ENCODE results near the gene MTX1.
A peak's percentile ranks its signal among the peaks of the same experiment; 100 is the strongest.
"Not testable (repeated sequence)": the region's sequence is repeated elsewhere in the genome, so short reads cannot be mapped to it uniquely, and the experiment has no call there.

MTX1 gene

DNA sequence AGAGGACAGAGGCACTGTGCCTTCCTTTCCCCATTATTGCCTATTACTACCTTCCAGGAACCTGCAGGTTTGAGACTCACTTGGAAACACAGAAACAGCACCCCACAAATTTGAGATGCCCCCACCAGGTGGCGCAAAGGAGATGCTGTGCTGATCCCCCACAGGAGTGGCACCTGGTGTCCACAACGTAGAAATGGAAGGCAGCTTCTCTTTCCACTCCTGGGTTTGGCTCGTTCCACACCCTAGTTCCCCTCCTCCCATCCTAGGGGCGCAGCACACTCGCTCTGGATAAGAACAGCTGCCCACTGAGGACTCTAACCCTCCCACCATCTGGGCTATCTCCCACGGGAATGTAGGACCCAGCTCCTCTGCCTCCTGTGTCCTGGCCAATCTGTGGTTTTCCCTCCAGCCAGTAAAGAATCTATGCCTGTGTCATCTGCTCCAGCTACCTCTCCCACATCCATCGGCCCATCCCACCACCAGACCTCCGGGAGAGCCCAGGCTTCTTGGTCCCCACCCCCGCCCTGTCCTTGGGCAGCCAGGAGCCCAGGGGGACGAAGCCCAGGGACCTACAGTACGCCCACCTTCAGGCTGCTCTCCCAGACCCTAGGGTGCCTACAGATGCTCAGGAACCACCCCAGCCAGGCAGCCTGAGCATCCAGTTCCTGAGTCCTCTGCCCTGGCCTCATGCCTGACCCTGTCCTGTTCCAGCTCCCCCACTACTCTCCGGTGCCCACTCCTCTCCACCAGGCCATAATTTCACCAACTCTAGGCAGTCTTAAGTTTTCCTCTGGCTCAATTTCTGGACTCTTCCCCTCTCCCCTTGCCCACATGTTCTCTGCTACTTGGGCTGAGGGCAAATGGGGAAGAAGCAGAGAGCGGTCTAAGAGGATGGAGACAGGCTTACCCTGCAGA lies 1.3 kb upstream of the MTX1 start:
- peaks cover 0 to 12% (median 8%) of the 10 kb centered on the region in 3 donors for H3K36me3 ChIP-seq
- peak overlapping the region; percentile 64 to 72 for H3K4me3 ChIP-seq
- TF ChIP-seq, protein P1, sequence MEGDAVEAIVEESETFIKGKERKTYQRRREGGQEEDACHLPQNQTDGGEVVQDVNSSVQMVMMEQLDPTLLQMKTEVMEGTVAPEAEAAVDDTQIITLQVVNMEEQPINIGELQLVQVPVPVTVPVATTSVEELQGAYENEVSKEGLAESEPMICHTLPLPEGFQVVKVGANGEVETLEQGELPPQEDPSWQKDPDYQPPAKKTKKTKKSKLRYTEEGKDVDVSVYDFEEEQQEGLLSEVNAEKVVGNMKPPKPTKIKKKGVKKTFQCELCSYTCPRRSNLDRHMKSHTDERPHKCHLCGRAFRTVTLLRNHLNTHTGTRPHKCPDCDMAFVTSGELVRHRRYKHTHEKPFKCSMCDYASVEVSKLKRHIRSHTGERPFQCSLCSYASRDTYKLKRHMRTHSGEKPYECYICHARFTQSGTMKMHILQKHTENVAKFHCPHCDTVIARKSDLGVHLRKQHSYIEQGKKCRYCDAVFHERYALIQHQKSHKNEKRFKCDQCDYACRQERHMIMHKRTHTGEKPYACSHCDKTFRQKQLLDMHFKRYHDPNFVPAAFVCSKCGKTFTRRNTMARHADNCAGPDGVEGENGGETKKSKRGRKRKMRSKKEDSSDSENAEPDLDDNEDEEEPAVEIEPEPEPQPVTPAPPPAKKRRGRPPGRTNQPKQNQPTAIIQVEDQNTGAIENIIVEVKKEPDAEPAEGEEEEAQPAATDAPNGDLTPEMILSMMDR (IDR thresholded peaks at IDR 0.05): peak; percentile 82 to 90
- DNase-seq: peak; percentile 89 to 90
- H3K4me1 ChIP-seq: peaks cover 0 to 52% (median 36%) of the 10 kb centered on the region in 4 donors
- no peaks in the 10 kb centered on the region for H3K27me3 ChIP-seq
- H3K27ac ChIP-seq: peak overlapping the region; percentile 98 to 99
- H3K9me3 ChIP-seq: no peaks in the 10 kb centered on the region
- intact Hi-C loops (cut with DNase I; ENCODE audit: low total_unique reads): loop anchor here (5.0 kb wide), 1 partner anchor 35 kb away; a partner anchor contains a TSS

DNA sequence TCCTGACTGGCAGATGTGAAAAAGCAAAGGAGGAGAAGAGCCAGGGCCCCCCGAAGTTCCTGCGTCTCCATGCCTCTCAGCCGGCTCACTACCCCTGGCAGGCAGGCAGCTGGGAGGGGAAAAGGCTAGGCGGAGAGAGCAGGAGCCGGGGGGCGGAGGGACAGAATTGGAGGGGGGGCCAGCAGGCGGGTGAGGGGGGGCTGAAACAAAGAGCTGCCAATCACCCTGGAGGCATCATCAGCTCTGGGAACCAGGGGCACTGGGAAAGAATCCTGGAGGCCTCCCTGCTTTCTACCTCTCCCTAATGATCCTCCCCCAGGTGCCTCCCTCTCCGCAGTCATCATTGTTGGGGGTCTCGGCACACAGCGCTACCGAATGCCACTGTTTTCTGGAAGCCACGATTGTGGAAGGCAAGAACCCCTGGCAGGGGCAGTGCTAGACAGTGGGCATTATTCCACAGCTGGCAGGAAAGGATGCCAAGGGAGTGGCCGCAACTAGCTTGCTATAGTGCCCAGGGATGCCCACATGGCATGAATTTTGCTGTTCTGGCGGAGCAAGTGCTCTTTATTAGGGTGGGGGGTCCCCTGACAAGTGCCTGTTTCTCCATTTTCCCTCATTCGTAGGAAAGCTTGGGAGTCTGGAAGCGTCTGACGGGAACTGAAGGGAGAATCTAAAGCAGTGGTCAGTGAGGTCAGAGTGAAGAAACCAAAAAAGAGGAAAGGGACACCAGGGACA lies 522 bp upstream of the MTX1 start, which contains the start of gene THBS3:
Gene THBS3 (minus strand): TSS at position 92 of the 735 bp plus-strand sequence. CDS start 21 bp downstream, at position 71.
- intact Hi-C loops (cut with DNase I; ENCODE audit: low total_unique reads): loop anchor here (5.0 kb wide), 1 partner anchor 34 kb away; a partner anchor contains a TSS
- H3K4me1 ChIP-seq: peaks cover 0 to 52% (median 36%) of the 10 kb centered on the region in 4 donors
- no peaks in the 10 kb centered on the region for H3K27me3 ChIP-seq
- peaks cover 0 to 12% (median 4%) of the 10 kb centered on the region in 3 donors for H3K36me3 ChIP-seq
- peak within 1 kb of the TSS; percentile 64 to 72 for H3K4me3 ChIP-seq
- no peaks in the 10 kb centered on the region for H3K9me3 ChIP-seq
- peak within 1 kb of the TSS; percentile 98 to 99 for H3K27ac ChIP-seq
- DNase-seq: peak; percentile 69 to 86
- TF ChIP-seq, protein P1 (IDR thresholded peaks at IDR 0.05): no peak

DNA sequence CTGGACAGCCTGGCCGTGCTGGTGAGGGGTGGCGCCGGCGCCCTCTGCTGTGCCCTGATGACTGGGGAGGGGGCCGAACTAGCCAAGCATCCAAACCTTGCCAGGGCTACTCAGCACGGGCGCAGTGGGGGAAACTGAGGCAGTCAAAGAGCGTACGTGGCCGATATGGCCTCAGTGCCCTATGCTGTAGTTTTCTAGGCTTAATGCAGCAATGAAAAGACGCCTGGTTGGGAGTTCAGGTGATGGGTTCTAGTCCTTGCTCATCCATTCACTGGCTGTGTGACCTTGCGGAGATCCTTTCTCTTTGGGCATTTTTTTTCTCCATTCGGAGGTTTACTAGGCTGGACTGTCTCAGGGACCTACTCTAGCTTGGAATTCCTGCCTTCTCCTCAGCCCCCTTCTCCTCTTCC lies 822 bp downstream of the MTX1 start:
- intact Hi-C loops (cut with DNase I; ENCODE audit: low total_unique reads): loop anchor here (5.0 kb wide), 1 partner anchor 33 kb away; a partner anchor contains a TSS
- peaks cover 0 to 12% (median 0%) of the 10 kb centered on the region in 3 donors for H3K36me3 ChIP-seq
- H3K9me3 ChIP-seq: no peaks in the 10 kb centered on the region
- H3K4me3 ChIP-seq: peak overlapping the region; percentile 64 to 72
- peaks cover 0 to 52% (median 36%) of the 10 kb centered on the region in 4 donors for H3K4me1 ChIP-seq
- DNase-seq: no peak
- H3K27ac ChIP-seq: peak overlapping the region; percentile 98 to 99
- H3K27me3 ChIP-seq: no peaks in the 10 kb centered on the region
- TF ChIP-seq, protein P1 (IDR thresholded peaks at IDR 0.05): no peak

DNA sequence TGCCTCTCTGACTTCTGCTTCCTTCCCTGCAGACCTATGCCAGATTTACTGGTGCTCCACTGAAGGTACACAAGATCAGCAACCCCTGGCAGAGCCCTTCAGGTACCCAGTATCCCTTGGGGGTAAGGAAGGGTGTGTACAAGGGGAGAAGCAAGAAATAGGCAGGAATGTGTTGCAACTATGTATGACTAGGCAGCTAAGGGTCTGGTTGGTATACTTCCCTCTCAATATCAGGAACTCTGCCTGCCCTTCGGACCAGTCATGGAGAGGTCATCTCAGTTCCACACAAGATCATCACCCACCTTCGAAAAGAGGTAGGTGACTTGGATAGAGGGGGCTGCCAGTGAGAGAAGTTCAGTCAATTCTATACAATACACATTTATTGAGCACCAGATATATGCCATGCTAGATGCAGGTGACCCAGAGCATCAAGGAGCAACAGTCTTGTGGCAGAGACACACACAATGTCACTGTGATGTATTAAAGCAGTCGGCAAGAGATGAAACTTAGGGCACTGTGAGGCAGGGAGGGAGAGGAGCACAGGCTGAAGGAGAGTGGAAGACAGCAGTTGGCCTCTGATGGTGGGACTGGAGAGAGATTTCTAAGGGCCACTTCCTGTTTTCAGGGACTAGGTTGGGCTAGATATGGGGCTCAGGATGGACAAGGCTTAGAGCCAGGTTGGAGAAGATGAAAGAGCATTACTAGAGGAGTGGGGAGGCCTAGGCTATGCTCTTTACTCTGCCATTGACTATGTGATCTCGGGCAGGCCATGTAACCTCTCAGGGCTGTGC lies 2.0 kb downstream of the MTX1 start:
- TF ChIP-seq, protein P1 (IDR thresholded peaks at IDR 0.05): no peak

DNA sequence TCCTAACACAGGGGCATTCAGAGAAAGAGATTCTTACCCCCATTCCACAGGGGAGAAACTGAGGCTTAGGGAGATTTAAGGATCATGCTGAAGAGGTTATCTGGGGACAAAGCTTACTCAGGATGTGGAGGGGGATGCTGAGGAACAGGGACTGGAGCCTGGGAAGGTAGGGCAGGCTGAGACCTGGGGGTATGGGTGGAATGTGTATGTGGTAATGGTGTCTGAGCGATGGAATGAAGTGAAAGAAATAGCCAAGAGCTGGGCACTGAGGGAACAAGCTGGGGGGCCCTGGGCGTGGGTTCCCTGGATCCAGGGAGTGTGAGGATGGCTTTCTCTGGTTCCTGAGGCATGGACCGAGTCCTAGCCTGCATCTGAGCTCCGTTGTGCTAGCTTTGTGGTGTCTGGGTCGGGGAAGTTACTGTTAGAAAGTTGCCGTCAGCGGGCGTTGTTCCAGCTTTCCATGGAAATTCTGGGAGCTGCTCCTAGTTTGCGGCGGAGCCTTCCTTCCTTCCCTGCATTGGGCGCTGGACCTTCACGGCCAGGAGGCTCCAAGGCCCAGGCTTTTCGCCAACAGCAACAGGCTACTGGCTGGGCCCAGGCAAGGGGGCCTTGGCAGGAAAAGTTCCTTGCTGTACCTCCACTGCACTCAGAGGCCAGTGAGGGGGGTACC lies 3.0 kb downstream of the MTX1 start:
- H3K4me3 ChIP-seq; intact Hi-C loops (cut with DNase I; ENCODE audit: low total_unique reads); H3K9me3 ChIP-seq; H3K27me3 ChIP-seq: not testable (repeated sequence)
- Histone ChIP-seq H3K4me1 (peaks cover 0 to 44% (median 30%) of the 10 kb centered on the region in 4 donors), H3K27ac (peak overlapping the region in 1 of 2 donors; percentile 55), H3K36me3 (peaks cover 0 to 28% (median 0%) of the 10 kb centered on the region in 3 donors)
- peak in 1 of 2 donors; percentile 77 for DNase-seq

More for the DNA sequence above, 2.0 kb downstream of the MTX1 start:
- DNase-seq: no peak
- peaks cover 0 to 52% (median 36%) of the 10 kb centered on the region in 4 donors for H3K4me1 ChIP-seq
- peaks cover 0 to 18% (median 0%) of the 10 kb centered on the region in 3 donors for H3K36me3 ChIP-seq
- intact Hi-C loops (cut with DNase I; ENCODE audit: low total_unique reads): no loop called here
- peak overlapping the region; percentile 98 to 99 for H3K27ac ChIP-seq
- no peaks in the 10 kb centered on the region for H3K27me3 ChIP-seq
- no peak overlapping the region for H3K4me3 ChIP-seq
- no peaks in the 10 kb centered on the region for H3K9me3 ChIP-seq

DNA sequence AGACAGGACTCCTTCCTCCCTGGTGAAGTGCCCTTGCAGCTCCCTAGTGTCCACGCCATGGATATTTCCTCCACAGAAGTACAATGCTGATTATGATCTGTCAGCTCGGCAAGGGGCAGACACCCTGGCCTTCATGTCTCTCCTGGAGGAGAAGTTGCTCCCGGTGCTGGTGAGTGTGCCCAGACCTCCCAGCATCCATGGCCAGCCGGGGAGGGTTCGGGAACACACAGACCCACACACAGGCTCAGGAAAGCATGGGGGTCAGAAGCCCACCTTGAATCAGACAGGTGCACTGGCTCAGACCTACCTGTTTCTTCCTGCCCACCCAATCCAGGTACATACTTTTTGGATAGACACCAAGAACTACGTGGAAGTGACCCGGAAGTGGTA lies 3.6 kb downstream of the MTX1 start:
- peaks cover 0 to 39% (median 25%) of the 10 kb centered on the region in 4 donors for H3K4me1 ChIP-seq
- DNase-seq; H3K9me3 ChIP-seq; intact Hi-C loops (cut with DNase I; ENCODE audit: low total_unique reads); H3K4me3 ChIP-seq; H3K27me3 ChIP-seq: not testable (repeated sequence)
- H3K27ac ChIP-seq: peak overlapping the region in 1 of 2 donors; percentile 55
- H3K36me3 ChIP-seq: peaks cover 0 to 29% (median 0%) of the 10 kb centered on the region in 3 donors

DNA sequence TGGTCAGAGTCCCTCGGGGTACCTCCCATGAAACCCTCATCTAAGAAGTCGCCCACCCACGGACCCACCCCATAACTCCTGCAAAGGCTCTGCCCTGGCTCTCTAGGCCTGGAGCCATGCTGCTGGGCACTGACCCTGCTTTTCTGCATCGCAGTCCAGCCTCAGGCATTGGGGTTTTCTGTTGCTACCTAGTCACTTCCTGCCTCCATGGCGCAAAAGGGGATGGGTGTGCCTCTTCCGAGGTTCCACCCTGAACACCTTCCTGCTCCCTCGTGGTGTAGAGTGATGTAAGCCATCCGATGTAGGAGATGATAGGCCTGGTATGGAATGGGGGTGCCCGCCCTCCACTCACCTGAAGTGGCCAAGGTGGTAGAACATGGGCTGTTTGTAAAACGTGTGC lies 6.2 kb downstream of the MTX1 start:
- Histone ChIP-seq H3K4me1 (peaks cover 0 to 25% (median 9%) of the 10 kb centered on the region in 4 donors), H3K36me3 (peaks cover 0 to 29% (median 0%) of the 10 kb centered on the region in 3 donors)
- DNase-seq; intact Hi-C loops (cut with DNase I; ENCODE audit: low total_unique reads); H3K9me3 ChIP-seq; H3K27me3 ChIP-seq; H3K4me3 ChIP-seq; H3K27ac ChIP-seq: not testable (repeated sequence)

Data from tibial artery (tissue), 4 donors.